Neural cell (in vitro differentiated cells): ENCODE measurements around the gene SH2D3A.

Experiments
- EP300 ChIP-seq: fragments of 450-650 bp; conservative IDR thresholded peaks from 2 replicates; pipeline ENCODE4 v1.6.1; 2014; ENCODE audit warnings: antibody characterized with exemption, mild to moderate bottlenecking, moderate library complexity; ENCODE audit not compliant: poor library complexity, severe bottlenecking
- EZH2 ChIP-seq: fragments of 200-600, 300-800 bp; shearing (Covaris generic), sonication (generic); IDR thresholded peaks from 2 replicates; pipeline ENCODE4 v1.6.1; 2014; ENCODE audit warnings: antibody characterized with exemption, low read length, borderline replicate concordance, mild to moderate bottlenecking; ENCODE audit not compliant: insufficient read depth, poor library complexity, severe bottlenecking
- MXI1 ChIP-seq: fragments of 450-650 bp; conservative IDR thresholded peaks from 2 replicates; pipeline ENCODE4 v1.6.1; 2014; ENCODE audit warnings: antibody characterized with exemption, mild to moderate bottlenecking; ENCODE audit not compliant: poor library complexity, severe bottlenecking
- POLR2AphosphoS5 ChIP-seq: IDR thresholded peaks from 2 replicates; pipeline ENCODE4 v1.6.1; 2012
- RAD21 ChIP-seq: fragments of 450-650 bp; conservative IDR thresholded peaks from 2 replicates; pipeline ENCODE4 v1.6.1; 2014; ENCODE audit warnings: antibody characterized with exemption, mild to moderate bottlenecking, moderate library complexity
- SMC3 ChIP-seq: fragments of 450-650 bp; conservative IDR thresholded peaks from 2 replicates; pipeline ENCODE4 v1.6.1; 2014; ENCODE audit warnings: antibody characterized with exemption, mild to moderate bottlenecking, moderate library complexity; ENCODE audit not compliant: poor library complexity
- TAF1 ChIP-seq: IDR thresholded peaks from 2 replicates; pipeline ENCODE4 v1.6.1; 2012; ENCODE audit warnings: low read depth
- TF ChIP-seq, protein P1 (sequence below): fragments of 450-650 bp; IDR thresholded peaks from 2 replicates; pipeline ENCODE4 v1.5.1; 2014; ENCODE audit warnings: antibody characterized with exemption, mild to moderate bottlenecking, moderate library complexity; ENCODE audit not compliant: poor library complexity, severe bottlenecking
- TF ChIP-seq, protein P2 (sequence below): IDR thresholded peaks from 2 replicates; pipeline ENCODE4 v1.6.1; 2012; ENCODE audit warnings: borderline replicate concordance

DNA sequence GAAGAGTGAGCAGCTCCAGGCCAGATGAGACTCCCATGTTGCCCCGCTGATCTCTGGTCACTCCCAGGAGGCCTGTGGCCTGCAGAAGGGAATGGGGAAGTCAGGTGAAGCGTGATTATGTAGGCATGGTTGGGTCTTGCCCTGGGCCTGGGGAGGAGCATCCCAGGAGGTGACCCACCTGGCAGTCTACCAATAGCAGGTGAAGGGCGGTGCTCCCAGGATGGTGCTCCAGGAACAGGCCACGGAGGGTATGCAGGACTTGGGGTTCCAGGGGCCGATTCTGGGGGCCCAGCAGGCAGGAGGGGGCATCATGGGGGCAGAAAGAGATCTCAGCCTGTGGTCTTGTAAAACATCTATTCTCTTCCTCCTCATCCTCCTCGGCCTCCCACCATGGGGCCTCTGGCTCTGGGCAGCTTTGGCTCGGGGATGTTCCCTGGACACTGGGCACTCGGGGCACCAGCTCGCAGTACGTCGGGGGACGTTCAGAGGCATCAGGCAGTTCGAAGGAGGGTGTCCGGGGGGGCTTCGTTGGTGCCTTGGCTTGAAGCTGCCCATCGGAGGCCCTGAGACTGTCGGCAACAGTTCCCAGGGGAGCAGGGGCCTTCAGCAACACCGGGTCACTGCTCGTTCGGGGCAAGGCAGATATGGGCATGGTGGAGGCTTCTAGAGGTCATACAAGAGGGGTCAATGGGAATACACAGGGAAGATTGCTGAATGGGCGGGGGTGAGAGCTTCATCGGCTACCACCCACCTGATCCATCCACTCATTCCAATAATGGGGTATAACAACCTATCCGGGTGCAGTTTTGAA, 12.4 kb downstream of the SH2D3A start:
- TF ChIP-seq, protein P1, sequence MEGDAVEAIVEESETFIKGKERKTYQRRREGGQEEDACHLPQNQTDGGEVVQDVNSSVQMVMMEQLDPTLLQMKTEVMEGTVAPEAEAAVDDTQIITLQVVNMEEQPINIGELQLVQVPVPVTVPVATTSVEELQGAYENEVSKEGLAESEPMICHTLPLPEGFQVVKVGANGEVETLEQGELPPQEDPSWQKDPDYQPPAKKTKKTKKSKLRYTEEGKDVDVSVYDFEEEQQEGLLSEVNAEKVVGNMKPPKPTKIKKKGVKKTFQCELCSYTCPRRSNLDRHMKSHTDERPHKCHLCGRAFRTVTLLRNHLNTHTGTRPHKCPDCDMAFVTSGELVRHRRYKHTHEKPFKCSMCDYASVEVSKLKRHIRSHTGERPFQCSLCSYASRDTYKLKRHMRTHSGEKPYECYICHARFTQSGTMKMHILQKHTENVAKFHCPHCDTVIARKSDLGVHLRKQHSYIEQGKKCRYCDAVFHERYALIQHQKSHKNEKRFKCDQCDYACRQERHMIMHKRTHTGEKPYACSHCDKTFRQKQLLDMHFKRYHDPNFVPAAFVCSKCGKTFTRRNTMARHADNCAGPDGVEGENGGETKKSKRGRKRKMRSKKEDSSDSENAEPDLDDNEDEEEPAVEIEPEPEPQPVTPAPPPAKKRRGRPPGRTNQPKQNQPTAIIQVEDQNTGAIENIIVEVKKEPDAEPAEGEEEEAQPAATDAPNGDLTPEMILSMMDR, result no peak
- TF ChIP-seq POLR2AphosphoS5, result no peak
- TF ChIP-seq EZH2, result no peak
- no peak for TF ChIP-seq MXI1
- TF ChIP-seq SMC3, result no peak
- no peak for TF ChIP-seq EP300
- TF ChIP-seq TAF1, result no peak
- TF ChIP-seq, protein P2, sequence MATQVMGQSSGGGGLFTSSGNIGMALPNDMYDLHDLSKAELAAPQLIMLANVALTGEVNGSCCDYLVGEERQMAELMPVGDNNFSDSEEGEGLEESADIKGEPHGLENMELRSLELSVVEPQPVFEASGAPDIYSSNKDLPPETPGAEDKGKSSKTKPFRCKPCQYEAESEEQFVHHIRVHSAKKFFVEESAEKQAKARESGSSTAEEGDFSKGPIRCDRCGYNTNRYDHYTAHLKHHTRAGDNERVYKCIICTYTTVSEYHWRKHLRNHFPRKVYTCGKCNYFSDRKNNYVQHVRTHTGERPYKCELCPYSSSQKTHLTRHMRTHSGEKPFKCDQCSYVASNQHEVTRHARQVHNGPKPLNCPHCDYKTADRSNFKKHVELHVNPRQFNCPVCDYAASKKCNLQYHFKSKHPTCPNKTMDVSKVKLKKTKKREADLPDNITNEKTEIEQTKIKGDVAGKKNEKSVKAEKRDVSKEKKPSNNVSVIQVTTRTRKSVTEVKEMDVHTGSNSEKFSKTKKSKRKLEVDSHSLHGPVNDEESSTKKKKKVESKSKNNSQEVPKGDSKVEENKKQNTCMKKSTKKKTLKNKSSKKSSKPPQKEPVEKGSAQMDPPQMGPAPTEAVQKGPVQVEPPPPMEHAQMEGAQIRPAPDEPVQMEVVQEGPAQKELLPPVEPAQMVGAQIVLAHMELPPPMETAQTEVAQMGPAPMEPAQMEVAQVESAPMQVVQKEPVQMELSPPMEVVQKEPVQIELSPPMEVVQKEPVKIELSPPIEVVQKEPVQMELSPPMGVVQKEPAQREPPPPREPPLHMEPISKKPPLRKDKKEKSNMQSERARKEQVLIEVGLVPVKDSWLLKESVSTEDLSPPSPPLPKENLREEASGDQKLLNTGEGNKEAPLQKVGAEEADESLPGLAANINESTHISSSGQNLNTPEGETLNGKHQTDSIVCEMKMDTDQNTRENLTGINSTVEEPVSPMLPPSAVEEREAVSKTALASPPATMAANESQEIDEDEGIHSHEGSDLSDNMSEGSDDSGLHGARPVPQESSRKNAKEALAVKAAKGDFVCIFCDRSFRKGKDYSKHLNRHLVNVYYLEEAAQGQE, result no peak
- no peak for TF ChIP-seq RAD21
